ENCODE measurements around the gene TUBE1.

TUBE1 gene

DNA sequence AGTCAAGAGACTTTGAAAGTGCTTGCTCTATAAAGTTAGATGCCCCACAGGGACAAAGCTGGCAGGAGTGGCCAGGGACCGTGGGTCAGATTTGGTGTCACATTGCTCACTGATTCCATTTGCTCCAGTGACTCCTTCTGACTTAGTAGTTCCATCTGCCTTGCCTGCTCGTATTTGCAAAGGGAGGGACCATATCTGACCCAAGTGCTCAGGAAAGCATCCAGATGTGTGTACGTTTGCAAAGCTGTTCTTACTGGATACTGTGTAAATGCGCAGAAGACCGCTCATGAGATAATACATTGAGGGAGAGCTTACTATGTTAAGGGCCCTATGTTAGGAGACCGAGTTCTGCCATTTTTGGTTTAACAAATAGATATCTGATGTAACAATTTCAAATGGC lies 54.6 kb downstream of the TUBE1 start:
- no peak for DNase-seq

- DNase-seq, result no peak
Measured at GRCh38 chr6:112031960-112032359, 55.3 kb downstream of the TUBE1 start.

- no peak for DNase-seq
Measured at GRCh38 chr6:112030961-112031660, 56.2 kb downstream of the TUBE1 start.

GRCh38 chr6:112030206-112030960 lies 56.9 kb downstream of the TUBE1 start:
- DNase-seq, result no peak

GRCh38 chr6:112029045-112029822 lies 58.0 kb downstream of the TUBE1 start:
- DNase-seq, result peak; percentile 88

- DNase-seq, result peak; percentile 72
Measured at GRCh38 chr6:112027942-112028674, 59.2 kb downstream of the TUBE1 start.

- no peak for DNase-seq
Measured at GRCh38 chr6:112026933-112027332, 60.3 kb downstream of the TUBE1 start.

DNA sequence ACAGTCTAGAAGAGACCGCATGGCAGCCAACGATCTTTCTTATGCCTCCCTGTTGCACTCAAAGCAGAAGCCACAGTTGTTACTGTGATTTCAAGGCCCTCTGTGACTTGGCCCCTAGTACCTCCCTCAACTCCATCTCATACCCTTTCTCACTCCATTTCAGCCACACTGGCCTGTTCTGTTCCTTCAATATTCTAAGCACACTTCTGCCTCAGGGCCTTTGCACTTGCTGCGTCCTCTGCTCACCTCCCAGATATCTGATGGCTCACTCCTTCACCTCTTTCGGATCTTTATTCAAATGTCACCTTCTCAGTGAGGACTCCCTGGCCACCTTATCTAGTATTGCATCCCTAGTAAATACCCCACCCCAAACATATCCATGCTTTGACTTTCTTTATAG lies 62.8 kb downstream of the TUBE1 start:
- DNase-seq, result no peak

- no peak for DNase-seq
Measured at GRCh38 chr6:112022749-112023148, 64.5 kb downstream of the TUBE1 start.

GRCh38 chr6:112021691-112022310 lies 65.5 kb downstream of the TUBE1 start:
- no peak for DNase-seq
